Skeletal muscle tissue (tissue), 4 donors: Measurements from ENCODE around the gene PCED1A. TPM values are rescaled to one million over a fixed set of nuclear protein-coding genes. Genes with fewer than 3 reads are reported as not detected.
"Not testable (repeated sequence)": the region's sequence is repeated elsewhere in the genome, so short reads cannot be mapped to it uniquely, and the experiment has no call there.

Source experiments
- H3K27ac ChIP-seq: one replicate; pipeline ENCODE4 v1.7.0; 2013; ENCODE audit warnings: mild to moderate bottlenecking, low read depth, low read length, inconsistent platforms
- H3K27me3 ChIP-seq, 3 donors: one replicate each; pipeline ENCODE4 v1.7.0; 2013; ENCODE audit warnings: low read length in 3 of 3; ENCODE audit not compliant: control insufficient read depth in 3 of 3, insufficient read depth in 3 of 3
- H3K36me3 ChIP-seq, 3 donors: one replicate each; pipeline ENCODE4 v1.7.0; 2013; ENCODE audit warnings: low read length in 3 of 3; ENCODE audit not compliant: control insufficient read depth in 3 of 3, insufficient read depth in 3 of 3
- H3K4me1 ChIP-seq, 3 donors: one replicate each; pipeline ENCODE4 v1.7.0; 2013; ENCODE audit warnings: low read length in 3 of 3, mild to moderate bottlenecking in 3 of 3; ENCODE audit not compliant: control insufficient read depth in 3 of 3, insufficient read depth in 3 of 3
- H3K4me3 ChIP-seq, 3 donors: one replicate each; pipeline ENCODE4 v1.7.0; 2013; ENCODE audit warnings: low read length in 3 of 3
- H3K9ac ChIP-seq, 3 donors: one replicate each; pipeline ENCODE4 v1.7.0; 2013; ENCODE audit warnings: low read length in 3 of 3, mild to moderate bottlenecking in 3 of 3, moderate library complexity in 2 of 3, low read depth in 1 of 3
- H3K9me3 ChIP-seq, 3 donors: one replicate each; pipeline ENCODE4 v1.7.0; 2013; ENCODE audit warnings: low read length in 3 of 3; ENCODE audit not compliant: control insufficient read depth in 3 of 3
- total RNA-seq: library from RNA; depleted of rRNA; stranded (reverse); fragments of >200 nt; gene quantifications from one replicate; pipeline ENCODE4 v1.2.3, GENCODE V29; 2014
- donor health status: Osteomylitis.

PCED1A gene
- total RNA-seq, 1 donor from 2014 or later: 9.4 TPM

- Histone ChIP-seq H3K9me3 (no peaks in the 10 kb centered on the region), H3K4me1 (no peaks in the 10 kb centered on the region)
These were observed 6.7 kb downstream of the PCED1A start for GRCh38 chr20:2833761-2834160.

DNA sequence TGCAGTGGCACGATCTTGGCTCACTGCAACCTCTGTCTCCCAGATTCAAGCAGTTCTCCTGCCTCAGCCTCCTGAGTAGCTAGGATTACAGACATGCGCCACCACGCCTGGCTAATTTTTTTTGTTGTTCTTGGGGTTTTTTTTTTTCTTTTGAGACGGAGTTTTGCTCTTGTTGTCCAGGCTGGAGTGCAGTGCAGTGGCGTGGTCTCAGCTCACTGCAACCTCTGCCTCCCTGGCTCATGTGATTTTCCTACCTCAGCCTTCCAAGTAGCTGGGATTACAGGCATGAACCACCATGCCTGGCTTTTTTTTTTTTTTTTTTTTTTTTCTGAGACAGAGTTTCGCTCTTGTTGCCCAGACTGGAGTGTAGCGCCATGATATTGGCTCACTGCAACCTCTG is 9.2 kb downstream of the PCED1A start:
- not testable (repeated sequence) for H3K9ac ChIP-seq, H3K4me1 ChIP-seq, H3K36me3 ChIP-seq, H3K27ac ChIP-seq, H3K9me3 ChIP-seq, H3K4me3 ChIP-seq
- H3K27me3 ChIP-seq: peaks cover 3 to 10% (median 6%) of the 10 kb centered on the region in 3 donors

More at GRCh38 chr20:2833761-2834160, 6.7 kb downstream of the PCED1A start:
- Histone ChIP-seq H3K27me3 (peaks cover 0 to 3% (median 0%) of the 10 kb centered on the region in 3 donors), H3K36me3 (peaks cover 13 to 16% (median 15%) of the 10 kb centered on the region in 3 donors), H3K27ac (no peak overlapping the region), H3K9ac (no peak overlapping the region), H3K4me3 (no peak overlapping the region)

- peaks cover 3 to 11% (median 10%) of the 10 kb centered on the region in 3 donors for H3K27me3 ChIP-seq
- no peaks in the 10 kb centered on the region for H3K4me1 ChIP-seq
- H3K4me3 ChIP-seq: no peak overlapping the region
- H3K9ac ChIP-seq: no peak overlapping the region
- H3K36me3 ChIP-seq: no peaks in the 10 kb centered on the region
- H3K9me3 ChIP-seq: no peaks in the 10 kb centered on the region
- H3K27ac ChIP-seq: no peak overlapping the region
These were observed 11.1 kb downstream of the PCED1A start for GRCh38 chr20:2829376-2829775.

DNA sequence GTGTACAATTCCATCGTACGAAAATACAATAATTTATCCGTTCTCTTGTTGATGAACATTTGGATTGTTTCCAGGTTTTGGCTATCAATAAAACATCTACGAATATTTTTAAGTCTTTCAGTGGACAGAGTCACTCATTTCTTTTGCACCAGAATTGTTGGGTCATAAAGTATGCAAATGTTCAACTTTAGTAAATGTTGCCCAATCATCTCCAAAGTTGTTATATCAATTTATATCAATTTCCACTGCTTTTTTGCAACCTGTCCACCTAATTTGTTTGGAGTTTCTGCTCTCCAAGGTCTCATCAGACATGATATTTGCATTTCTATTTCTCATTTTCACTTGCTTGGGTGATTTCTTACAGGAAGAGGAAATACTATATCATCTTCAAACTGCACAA is 13.8 kb downstream of the PCED1A start:
- Histone ChIP-seq H3K9me3 (no peaks in the 10 kb centered on the region), H3K9ac (no peak overlapping the region), H3K27ac (no peak overlapping the region), H3K36me3 (no peaks in the 10 kb centered on the region), H3K27me3 (peaks cover 5 to 12% (median 10%) of the 10 kb centered on the region in 3 donors), H3K4me1 (no peaks in the 10 kb centered on the region), H3K4me3 (no peak overlapping the region)

GRCh38 chr20:2825761-2826160 is 14.7 kb downstream of the PCED1A start:
- H3K9ac ChIP-seq: no peak overlapping the region
- H3K27me3 ChIP-seq: peaks cover 12 to 19% (median 15%) of the 10 kb centered on the region in 3 donors
- H3K27ac ChIP-seq: no peak overlapping the region

GRCh38 chr20:2822073-2822472 is 18.4 kb downstream of the PCED1A start:
- no peak overlapping the region for H3K4me3 ChIP-seq

More at GRCh38 chr20:2825761-2826160, 14.7 kb downstream of the PCED1A start:
- Histone ChIP-seq H3K36me3 (no peaks in the 10 kb centered on the region), H3K4me1 (no peaks in the 10 kb centered on the region), H3K9me3 (no peaks in the 10 kb centered on the region), H3K4me3 (no peak overlapping the region)

DNA sequence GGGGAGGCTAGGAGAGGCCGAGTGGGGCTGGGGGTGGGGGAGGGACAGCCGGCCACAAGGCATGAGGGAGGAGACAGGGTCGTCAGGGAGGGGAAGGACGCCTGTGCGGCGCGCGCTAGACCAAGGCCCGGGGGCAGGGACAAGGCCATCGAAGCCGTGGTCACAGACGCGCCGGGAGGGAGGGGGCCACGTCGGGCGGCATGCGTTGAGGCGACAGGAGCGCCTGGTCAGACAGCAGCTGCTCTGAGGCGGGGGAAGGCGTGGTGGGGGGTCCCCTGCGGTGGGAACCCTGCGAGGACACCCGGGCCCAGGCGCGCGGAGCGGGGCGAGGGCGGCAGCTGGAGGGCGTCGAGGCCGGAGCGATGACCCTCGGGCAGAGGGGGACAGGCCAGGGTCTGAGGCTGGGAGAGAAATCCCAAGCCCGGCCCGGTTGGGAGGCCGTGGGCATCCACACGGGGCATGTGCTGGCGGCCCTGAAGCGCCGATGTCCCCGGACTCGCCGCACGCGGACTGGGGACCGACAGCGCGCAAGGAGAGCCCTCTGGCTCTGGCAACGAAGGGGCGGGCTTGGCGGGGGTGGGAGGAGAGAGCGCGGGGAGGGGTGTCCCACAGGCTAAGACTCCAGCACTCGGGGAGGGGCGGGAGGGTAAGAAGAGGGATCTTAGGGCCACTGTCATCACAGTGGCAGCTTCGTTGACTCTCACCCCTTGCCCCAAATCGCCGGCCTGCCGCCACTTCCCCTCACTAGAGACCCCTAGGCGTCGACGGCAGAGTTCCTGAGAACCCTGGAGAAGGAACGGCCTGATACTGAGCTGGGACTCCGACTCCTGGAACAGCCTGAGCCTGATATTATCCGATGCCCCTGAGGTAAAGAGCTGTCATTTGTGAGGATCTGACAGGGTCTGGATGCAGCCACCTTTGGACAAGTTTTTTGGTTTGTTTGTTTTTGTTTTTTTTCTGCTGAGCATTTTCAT is 19.3 kb downstream of the PCED1A start:
- Histone ChIP-seq H3K27me3 (peaks cover 26 to 33% (median 29%) of the 10 kb centered on the region in 3 donors), H3K36me3 (no peaks in the 10 kb centered on the region), H3K9me3 (no peaks in the 10 kb centered on the region), H3K4me3 (no peak overlapping the region), H3K27ac (no peak overlapping the region), H3K9ac (no peak overlapping the region), H3K4me1 (no peaks in the 10 kb centered on the region)

More at GRCh38 chr20:2822073-2822472, 18.4 kb downstream of the PCED1A start:
- H3K9ac ChIP-seq: no peak overlapping the region
- no peak overlapping the region for H3K27ac ChIP-seq
- H3K4me1 ChIP-seq: no peaks in the 10 kb centered on the region
- H3K27me3 ChIP-seq: peaks cover 26 to 35% (median 29%) of the 10 kb centered on the region in 3 donors
- no peaks in the 10 kb centered on the region for H3K9me3 ChIP-seq
- H3K36me3 ChIP-seq: no peaks in the 10 kb centered on the region

- no peak overlapping the region for H3K4me3 ChIP-seq
- H3K27me3 ChIP-seq: peaks cover 25 to 33% (median 26%) of the 10 kb centered on the region in 3 donors
These were observed 20.2 kb downstream of the PCED1A start for GRCh38 chr20:2820084-2820895.

DNA sequence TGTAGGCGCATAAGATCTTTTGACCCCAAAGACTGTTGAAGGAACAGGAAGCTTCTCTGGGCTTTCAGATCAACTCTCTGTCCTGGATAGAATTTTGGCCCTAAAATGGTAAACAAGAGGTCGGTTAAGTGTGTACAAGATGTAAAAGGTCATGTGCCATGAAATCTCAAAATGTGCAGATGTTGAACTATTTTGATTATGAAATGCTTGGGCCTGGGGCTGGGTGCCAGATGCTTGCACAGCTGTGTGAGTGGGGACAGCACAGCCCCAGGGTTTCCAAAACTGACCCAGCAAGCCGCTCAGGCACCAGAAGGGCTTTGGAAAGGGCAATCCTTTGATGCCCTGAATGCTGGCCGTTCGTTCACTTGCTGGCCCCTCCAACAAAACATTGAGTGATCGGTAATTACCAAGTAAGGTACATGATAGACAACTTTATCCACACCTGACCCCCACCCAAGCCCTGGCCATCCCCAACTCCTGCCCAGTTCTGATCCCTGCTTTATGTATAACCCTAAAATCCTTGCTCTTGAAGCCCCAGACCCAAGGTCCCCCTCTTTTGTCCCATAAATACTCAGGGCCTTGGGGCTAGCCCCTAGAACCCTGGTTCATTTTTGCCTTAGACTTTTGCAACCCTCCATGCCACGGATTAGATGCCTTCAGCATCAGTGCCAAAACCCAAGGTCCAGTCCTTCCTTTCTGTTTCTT is 22.4 kb downstream of the PCED1A start:
- H3K36me3 ChIP-seq: no peaks in the 10 kb centered on the region
- H3K27me3 ChIP-seq: peaks cover 25 to 33% (median 26%) of the 10 kb centered on the region in 3 donors
- H3K9ac ChIP-seq: no peak overlapping the region
- H3K27ac ChIP-seq: no peak overlapping the region
- H3K4me3 ChIP-seq: no peak overlapping the region
- no peaks in the 10 kb centered on the region for H3K9me3 ChIP-seq
- H3K4me1 ChIP-seq: peaks cover 0 to 13% (median 0%) of the 10 kb centered on the region in 3 donors

More at GRCh38 chr20:2820084-2820895, 20.2 kb downstream of the PCED1A start:
- Histone ChIP-seq H3K4me1 (peaks cover 0 to 6% (median 0%) of the 10 kb centered on the region in 3 donors), H3K9ac (no peak overlapping the region), H3K27ac (no peak overlapping the region), H3K9me3 (no peaks in the 10 kb centered on the region), H3K36me3 (no peaks in the 10 kb centered on the region)
